Immature natural killer cell (primary cell): ENCODE data around the gene MFGE8. TPM values are rescaled to one million over a fixed set of nuclear protein-coding genes. Genes with fewer than 3 reads are reported as not detected.
"Not testable (repeated sequence)": the region's sequence is repeated elsewhere in the genome, so short reads cannot be mapped to it uniquely, and the experiment has no call there.

Source experiments
- DNase-seq, 3 donors: peaks; one replicate each; pipeline ENCODE4 v3.0.0; 2022; ENCODE audit warnings: mixed read lengths in 1 of 3
- H3K27ac Mint-ChIP-seq, 6 donors: one replicate each; pipeline ENCODE4 v1.8.0; 2020; ENCODE audit warnings: mixed read lengths in 6 of 6, mild to moderate bottlenecking in 5 of 6, inconsistent platforms in 4 of 6, moderate library complexity in 3 of 6
- H3K27me3 Mint-ChIP-seq, 3 donors: one replicate each; pipeline ENCODE4 v1.8.0; 2020 to 2021; ENCODE audit warnings: low read depth in 3 of 3, mild to moderate bottlenecking in 3 of 3, mixed read lengths in 3 of 3, moderate library complexity in 3 of 3, inconsistent platforms in 1 of 3
- H3K36me3 Mint-ChIP-seq, 3 donors: one replicate each; pipeline ENCODE4 v1.8.0; 2020; ENCODE audit warnings: mixed read lengths in 3 of 3, inconsistent platforms in 2 of 3, mild to moderate bottlenecking in 2 of 3
- H3K4me1 Mint-ChIP-seq, 2 donors: one replicate each; pipeline ENCODE4 v1.8.0; 2020; ENCODE audit warnings: inconsistent platforms in 2 of 2, mild to moderate bottlenecking in 2 of 2, mixed read lengths in 2 of 2, moderate library complexity in 1 of 2
- H3K4me3 Mint-ChIP-seq, 5 donors: one replicate each; pipeline ENCODE4 v1.8.0; 2020; ENCODE audit warnings: mild to moderate bottlenecking in 5 of 5, mixed read lengths in 5 of 5, inconsistent platforms in 3 of 5, moderate library complexity in 3 of 5
- H3K9me3 Mint-ChIP-seq, 6 donors: one replicate each; pipeline ENCODE4 v1.8.0; 2020; ENCODE audit warnings: mild to moderate bottlenecking in 6 of 6, mixed read lengths in 6 of 6, inconsistent platforms in 4 of 6, moderate library complexity in 3 of 6
- polyA plus RNA-seq, 3 donors: library from polyadenylated mRNA; unstranded; fragments of 300-500 nt; fragmentation: Illumina TruSeq; gene quantifications; one replicate each; pipeline ENCODE4 v1.2.3, GENCODE V29; 2021

The MFGE8 gene, protein sequence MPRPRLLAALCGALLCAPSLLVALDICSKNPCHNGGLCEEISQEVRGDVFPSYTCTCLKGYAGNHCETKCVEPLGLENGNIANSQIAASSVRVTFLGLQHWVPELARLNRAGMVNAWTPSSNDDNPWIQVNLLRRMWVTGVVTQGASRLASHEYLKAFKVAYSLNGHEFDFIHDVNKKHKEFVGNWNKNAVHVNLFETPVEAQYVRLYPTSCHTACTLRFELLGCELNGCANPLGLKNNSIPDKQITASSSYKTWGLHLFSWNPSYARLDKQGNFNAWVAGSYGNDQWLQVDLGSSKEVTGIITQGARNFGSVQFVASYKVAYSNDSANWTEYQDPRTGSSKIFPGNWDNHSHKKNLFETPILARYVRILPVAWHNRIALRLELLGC
- polyA plus RNA-seq = 1 to 10 TPM; 3.8 to 6.9 (median 4.4) TPM

DNA sequence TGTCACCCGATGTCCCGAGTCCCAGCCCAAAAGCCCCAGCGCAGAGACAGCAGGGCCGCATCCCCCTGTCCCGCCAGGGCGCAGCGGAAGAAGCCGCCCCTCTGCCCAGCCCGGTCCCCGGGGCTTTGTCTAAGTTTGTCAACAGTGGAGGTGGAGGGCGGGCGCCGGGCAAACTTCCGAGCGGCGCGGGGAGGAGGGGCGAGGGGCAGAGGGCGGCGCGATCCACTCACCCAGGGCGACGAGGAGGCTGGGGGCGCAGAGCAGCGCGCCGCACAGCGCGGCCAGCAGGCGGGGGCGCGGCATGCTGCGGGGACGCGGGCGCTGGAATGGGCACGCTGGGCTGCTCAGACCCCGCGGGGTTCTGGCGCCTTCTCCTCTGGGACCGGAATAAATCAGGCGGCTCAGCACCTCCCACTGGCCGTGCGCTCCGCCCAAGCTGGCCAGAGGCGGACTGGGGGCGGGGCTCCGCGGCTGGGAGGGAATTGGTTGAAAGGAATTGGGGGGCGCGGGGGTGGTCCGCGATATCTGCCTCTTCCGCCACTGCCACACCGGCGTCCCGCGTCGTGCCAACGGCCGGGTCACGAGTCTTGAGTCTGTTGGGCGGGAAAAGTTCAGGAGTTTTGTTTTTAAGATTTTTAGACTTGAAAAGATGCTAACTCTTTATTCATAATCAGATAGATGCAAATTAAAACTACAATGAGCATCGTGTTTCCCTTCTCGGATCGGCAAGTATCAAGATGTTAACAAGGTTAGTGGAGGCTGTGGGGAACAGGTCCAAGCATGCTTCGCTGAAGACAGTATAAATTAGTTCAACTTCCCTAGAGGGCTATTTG lies at the start of gene MFGE8:
Gene MFGE8 (minus strand): TSS at position 363 of the 833 bp plus-strand sequence. CDS start 60 bp downstream, at position 303.
- Mint-ChIP-seq H3K27ac (peak within 1 kb of the TSS in 5 of 6 donors; percentile 57 to 85 (median 67)), H3K4me1 (peaks cover 16 to 23% of the 10 kb centered on the region in 2 donors), H3K27me3 (peaks cover 0 to 5% (median 1%) of the 10 kb centered on the region in 3 donors), H3K36me3 (no peaks in the 10 kb centered on the region), H3K9me3 (no peaks in the 10 kb centered on the region), H3K4me3 (peak within 1 kb of the TSS; percentile 90 to 97 (median 96))
- DNase-seq = peak; percentile 63 to 67 (median 65)

DNA sequence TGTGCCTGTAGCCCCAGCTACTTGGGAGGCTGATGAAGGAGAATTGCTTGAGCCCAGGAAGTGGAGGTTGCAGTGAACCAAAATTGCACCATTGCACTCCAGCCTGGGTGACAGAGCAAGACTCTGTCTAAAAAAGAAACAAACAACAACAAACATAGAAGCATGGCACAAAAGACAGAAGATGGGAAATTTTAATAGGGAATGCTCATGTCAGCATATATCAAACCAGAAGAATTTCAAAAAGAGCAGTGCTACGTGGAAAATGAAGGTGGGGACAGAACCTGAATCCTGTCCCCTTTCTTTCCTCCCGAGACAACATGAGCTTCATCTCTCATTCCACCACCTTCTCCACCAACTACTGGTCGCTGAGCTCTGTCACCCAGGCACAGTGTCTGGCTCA lies 46.3 kb upstream of the MFGE8 start:
- peaks cover 4 to 7% (median 5%) of the 10 kb centered on the region in 6 donors for H3K9me3 Mint-ChIP-seq
- peaks cover 0 to 9% (median 3%) of the 10 kb centered on the region in 3 donors for H3K27me3 Mint-ChIP-seq
- no peak overlapping the region for H3K27ac Mint-ChIP-seq
- DNase-seq = no peak
- no peaks in the 10 kb centered on the region for H3K4me1 Mint-ChIP-seq
- no peak overlapping the region for H3K4me3 Mint-ChIP-seq
- H3K36me3 Mint-ChIP-seq = no peaks in the 10 kb centered on the region

DNA sequence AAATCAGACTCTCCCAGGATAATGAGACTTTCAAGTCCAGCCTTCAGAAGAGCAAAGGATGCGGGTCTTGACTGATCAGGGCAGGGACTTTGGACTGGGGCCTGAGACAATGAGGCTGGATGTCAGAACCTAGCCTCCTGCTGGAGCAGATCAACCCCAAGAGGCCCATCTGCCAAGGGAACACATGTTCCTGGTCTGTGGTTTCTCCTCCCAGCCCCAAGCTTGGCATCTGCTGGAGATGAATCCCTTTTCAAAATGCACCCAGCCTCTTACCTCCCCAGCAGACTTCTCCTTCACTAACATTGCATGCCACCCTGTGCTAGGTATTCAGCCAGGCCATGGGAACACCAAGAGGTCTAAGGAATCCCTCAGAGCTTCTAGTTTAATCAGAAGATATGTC lies 43.7 kb upstream of the MFGE8 start:
- H3K4me3 Mint-ChIP-seq = no peak overlapping the region
- no peaks in the 10 kb centered on the region for H3K4me1 Mint-ChIP-seq
- H3K9me3 Mint-ChIP-seq = no peaks in the 10 kb centered on the region
- peaks cover 0 to 3% (median 2%) of the 10 kb centered on the region in 3 donors for H3K27me3 Mint-ChIP-seq
- H3K27ac Mint-ChIP-seq = no peak overlapping the region
- no peaks in the 10 kb centered on the region for H3K36me3 Mint-ChIP-seq
- DNase-seq = no peak

DNA sequence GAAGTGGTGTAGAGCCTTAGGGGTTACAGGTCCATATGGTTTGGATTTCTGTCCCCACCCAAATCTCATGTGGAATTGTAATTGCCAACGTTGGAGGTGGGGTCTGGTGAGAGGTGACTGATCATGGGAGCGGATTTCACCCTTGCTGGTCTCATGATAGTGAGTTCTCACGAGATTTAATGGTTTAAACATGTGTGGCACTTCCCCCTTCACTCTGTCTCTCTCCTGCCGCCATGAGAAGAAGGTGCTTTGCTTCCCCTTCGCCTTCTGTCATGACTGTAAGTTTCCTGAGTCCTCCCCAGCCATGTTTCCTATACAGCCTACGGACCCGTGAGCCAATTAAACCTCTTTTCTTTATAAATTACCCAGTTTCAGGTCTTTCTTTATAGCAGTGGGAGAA lies 43.1 kb upstream of the MFGE8 start:
- Mint-ChIP-seq H3K27me3 (peaks cover 0 to 3% (median 3%) of the 10 kb centered on the region in 3 donors), H3K9me3 (no peaks in the 10 kb centered on the region), H3K4me1 (no peaks in the 10 kb centered on the region), H3K4me3 (no peak overlapping the region), H3K27ac (no peak overlapping the region), H3K36me3 (no peaks in the 10 kb centered on the region)
- DNase-seq = no peak

DNA sequence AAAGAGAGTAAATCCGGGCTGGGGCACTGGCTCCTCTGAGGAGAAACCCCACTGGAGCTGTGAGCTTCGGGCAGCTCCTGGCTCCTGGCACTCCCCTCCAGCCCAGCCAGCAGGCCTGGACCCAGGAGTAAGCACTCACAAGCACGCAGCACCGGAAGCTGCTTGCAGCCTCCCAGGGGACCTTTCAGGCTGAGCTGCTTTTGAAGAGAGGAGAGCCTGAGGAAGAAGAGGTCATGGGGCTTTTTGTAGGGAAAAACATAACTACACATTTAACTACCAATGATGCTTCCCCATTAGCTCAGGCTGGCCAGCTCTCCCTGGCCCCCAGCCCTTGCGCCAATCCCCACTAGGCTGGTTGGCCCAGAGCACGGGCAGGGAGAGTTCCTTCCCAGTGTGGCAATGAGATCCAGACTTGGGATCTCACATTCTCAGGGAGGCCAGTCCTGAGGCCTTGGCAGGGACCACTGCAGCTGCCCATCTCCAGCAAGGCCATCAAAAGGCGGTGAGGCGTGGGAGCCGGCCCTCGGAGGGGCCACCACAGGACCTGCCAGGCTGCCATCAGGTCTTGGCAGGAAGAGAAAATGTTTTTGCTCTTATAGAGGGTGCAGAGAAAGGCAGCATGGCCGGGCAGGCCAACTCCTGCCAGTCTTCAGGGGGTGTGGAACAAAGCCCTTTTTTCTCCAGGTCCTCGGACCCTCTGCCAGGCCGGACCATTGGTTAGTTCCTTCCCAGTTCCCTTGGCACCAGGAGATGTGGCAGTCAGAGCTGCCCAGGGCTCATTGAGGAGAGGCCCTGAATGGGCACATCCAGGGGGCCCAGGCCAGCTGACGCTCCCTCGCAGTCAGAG lies 41.5 kb upstream of the MFGE8 start:
- Mint-ChIP-seq H3K4me3 (no peak overlapping the region), H3K27me3 (peaks cover 0 to 4% (median 3%) of the 10 kb centered on the region in 3 donors), H3K36me3 (no peaks in the 10 kb centered on the region), H3K4me1 (no peaks in the 10 kb centered on the region), H3K9me3 (no peaks in the 10 kb centered on the region), H3K27ac (no peak overlapping the region)
- DNase-seq = no peak

DNA sequence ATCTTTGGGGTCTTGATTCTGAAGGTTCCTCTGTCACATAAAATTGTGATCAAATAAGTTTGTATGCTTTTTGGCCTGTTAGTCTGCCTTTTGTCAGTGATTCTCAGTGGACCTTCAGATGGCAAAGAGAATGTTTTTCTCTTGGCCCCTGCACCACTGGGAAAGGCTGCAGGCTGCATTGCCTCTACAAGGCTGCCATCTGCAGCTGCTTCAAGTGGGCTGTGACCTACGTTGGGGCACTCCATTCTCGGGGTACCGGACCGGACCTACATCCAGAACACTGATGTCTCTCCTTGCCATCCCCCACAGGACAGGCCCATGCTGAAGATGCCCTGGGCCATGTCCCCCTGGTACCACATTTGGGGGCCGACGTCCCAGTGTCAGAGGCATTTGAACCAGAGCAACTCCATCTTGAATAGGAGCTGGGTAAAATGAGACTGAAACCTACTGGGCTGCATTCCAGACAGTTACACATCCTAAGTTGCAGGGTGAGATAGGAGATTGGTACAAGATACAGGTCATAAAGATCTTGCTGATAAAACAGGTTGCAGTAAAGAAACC lies 37.5 kb upstream of the MFGE8 start:
- Mint-ChIP-seq H3K36me3 (no peaks in the 10 kb centered on the region), H3K4me3 (no peak overlapping the region), H3K9me3 (no peaks in the 10 kb centered on the region), H3K4me1 (no peaks in the 10 kb centered on the region), H3K27me3 (peaks cover 0 to 4% (median 3%) of the 10 kb centered on the region in 3 donors), H3K27ac (no peak overlapping the region)
- no peak for DNase-seq

DNA sequence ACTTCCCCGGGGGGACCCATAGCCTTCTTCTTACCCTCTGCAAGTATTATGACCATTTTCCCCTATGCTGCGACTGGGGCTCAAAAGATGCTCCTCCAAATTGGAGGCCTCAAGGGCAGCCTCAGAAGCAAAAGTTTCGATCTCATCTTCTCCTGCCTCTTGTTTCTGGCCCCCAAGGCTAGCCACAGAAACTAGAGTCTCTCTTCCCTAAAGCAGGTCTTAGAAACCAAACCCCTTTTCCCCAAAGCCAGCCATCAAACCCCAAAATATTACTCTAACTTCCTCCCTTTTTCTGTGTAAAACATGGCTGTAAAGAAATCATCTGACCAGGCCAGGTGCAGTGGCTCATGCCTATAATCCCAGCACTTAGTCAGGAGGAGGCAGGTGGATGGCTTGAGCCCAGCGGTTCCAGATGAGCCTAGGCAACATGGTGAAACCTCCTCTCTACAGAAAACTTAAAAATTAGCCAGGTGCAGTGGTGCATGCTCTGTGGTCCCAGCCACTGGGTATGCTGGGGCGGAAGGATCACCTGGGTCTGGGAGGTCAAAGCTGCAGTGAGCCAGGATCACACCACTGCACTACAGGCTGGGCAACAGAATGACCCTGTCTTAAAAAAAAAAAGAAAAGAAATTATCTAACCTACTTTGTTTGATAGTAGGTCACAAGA lies 36.7 kb upstream of the MFGE8 start:
- no peaks in the 10 kb centered on the region for H3K4me1 Mint-ChIP-seq
- peaks cover 0 to 4% (median 0%) of the 10 kb centered on the region in 3 donors for H3K27me3 Mint-ChIP-seq
- H3K27ac Mint-ChIP-seq = no peak overlapping the region
- DNase-seq = no peak
- no peaks in the 10 kb centered on the region for H3K9me3 Mint-ChIP-seq
- no peak overlapping the region for H3K4me3 Mint-ChIP-seq
- no peaks in the 10 kb centered on the region for H3K36me3 Mint-ChIP-seq

DNA sequence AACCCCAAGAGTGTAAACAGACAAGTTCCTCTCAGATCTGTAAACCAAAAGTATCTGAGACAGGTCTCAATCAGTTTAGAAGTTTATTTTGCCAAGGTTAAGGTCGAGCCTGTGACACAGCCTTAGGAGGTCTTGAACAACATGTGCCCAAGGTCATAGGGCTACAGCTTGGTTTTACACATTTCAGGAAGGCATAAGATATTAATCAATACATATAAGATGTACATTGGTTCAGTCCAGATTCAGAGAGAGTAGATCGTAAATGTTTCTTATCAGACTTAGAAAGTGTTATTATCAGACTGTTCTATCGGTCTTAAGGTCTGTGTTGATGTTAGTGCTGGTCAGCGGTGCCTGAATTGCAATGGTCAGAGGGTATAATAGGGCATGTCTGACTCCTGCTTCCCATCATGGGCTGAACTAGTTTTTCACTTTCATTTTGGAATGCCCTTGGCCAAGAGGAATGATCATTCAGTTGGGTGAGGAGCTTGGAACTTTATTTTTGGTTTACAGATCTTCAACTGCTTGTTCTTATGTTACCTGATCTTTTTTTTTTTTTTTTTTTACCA lies 27.0 kb upstream of the MFGE8 start:
- no peaks in the 10 kb centered on the region for H3K9me3 Mint-ChIP-seq
- no peaks in the 10 kb centered on the region for H3K4me1 Mint-ChIP-seq
- no peaks in the 10 kb centered on the region for H3K36me3 Mint-ChIP-seq
- H3K4me3 Mint-ChIP-seq = no peak overlapping the region
- no peak for DNase-seq
- H3K27ac Mint-ChIP-seq = no peak overlapping the region
- H3K27me3 Mint-ChIP-seq = peaks cover 0 to 4% (median 3%) of the 10 kb centered on the region in 3 donors

DNA sequence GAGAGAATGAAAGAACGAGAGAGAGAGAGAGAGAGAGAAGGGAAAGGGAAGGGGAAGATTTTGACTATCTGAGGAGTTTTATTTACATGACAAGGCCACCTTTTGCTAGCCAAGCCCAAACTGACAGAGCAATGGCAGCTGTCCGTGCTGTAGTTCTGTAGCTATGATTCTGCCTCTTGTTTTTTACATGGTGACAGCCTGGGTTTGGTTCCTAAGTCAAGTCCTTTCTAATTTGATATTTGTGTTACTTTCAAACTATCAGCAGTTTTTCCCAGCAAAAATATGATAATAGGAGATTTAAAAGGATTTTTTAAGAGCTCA lies 26.3 kb upstream of the MFGE8 start:
- Mint-ChIP-seq H3K4me1 (no peaks in the 10 kb centered on the region), H3K27me3 (peaks cover 0 to 4% (median 3%) of the 10 kb centered on the region in 3 donors)

DNA sequence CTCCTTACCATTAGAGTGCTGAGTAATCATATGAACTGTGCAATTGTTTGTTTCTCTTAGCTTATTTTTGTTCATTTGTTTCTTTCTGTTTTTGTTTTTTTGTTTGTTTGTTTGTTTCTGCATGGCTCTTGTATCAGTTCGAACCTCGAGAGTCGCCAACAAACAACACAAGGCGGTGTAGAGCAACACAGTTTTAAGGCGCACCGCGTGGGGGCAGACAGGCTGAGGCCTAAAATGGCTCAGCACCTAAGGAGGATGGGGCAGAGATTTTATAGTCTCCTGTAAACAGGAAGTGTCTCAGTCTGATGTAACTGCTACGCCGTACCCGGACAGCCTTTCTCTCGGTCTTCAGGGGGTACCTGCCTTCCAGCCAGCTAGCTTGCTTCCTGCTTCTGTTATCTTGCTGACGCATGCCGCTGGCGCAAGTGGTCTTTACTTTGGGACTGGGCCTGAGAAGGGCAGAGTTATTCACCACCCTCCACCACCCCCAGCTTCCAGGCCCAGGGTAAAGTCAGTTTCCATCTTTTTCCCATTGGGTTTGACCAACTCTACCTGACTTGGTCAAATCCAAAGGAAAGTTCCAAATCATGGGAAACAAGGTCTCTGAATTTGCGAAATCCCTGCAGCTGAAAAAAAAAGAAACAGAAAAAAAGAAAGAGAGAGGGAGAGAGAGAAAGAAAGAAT lies 25.8 kb upstream of the MFGE8 start:
- Mint-ChIP-seq H3K9me3 (peaks cover 0 to 9% (median 0%) of the 10 kb centered on the region in 6 donors), H3K27me3 (peaks cover 0 to 4% (median 3%) of the 10 kb centered on the region in 3 donors), H3K36me3 (no peaks in the 10 kb centered on the region), H3K27ac (no peak overlapping the region), H3K4me1 (no peaks in the 10 kb centered on the region), H3K4me3 (no peak overlapping the region)
- no peak for DNase-seq

More for the DNA sequence above, 26.3 kb upstream of the MFGE8 start:
- no peak for DNase-seq
- Mint-ChIP-seq H3K9me3 (peaks cover 0 to 4% (median 0%) of the 10 kb centered on the region in 6 donors), H3K36me3 (no peaks in the 10 kb centered on the region), H3K27ac (no peak overlapping the region), H3K4me3 (no peak overlapping the region)

DNA sequence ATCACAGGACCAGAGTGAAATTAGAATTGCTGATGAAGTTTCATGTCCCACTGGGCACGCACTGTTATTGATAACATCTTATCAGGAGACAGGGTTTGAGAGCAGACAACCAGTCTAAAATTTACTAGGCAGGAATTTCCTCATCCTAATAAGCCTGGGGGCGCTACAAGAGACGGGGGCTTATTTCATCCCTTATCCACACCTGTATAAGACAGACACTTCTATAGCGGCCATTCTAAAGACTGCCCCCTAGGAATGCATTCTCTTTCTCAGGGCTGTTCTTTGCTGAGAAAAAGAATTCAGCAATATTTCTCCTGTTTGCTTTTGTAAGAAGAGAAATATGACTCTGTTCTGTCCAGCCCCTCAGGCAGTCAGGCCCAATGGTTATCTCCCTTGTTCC lies 21.3 kb upstream of the MFGE8 start:
- DNase-seq, H3K27me3 Mint-ChIP-seq, H3K4me3 Mint-ChIP-seq, H3K4me1 Mint-ChIP-seq, H3K27ac Mint-ChIP-seq, H3K36me3 Mint-ChIP-seq: not testable (repeated sequence)
- H3K9me3 Mint-ChIP-seq = peaks cover 0 to 10% (median 0%) of the 10 kb centered on the region in 6 donors

DNA sequence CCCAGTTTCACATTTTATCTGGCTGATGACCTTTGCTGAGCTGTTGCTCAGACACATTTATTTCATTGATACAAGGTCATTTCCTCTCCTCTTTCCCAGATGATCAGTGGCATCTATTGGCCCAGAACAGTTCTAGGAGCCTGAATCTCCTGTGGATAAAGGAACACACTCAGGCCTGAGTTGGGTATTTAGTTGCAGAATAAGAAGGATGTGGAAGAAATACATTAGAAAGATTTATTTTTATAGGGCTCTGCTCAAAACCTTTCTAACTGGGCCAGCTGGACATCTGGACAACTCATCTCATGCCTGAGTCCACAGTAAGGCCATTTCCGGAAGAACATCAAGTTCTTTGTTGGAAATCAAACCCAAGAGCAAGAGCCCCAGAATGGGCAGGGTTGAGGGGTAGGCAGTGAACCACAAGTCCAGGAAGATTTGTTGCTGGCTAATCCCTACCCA lies 19.7 kb upstream of the MFGE8 start:
- no peak overlapping the region for H3K4me3 Mint-ChIP-seq
- no peaks in the 10 kb centered on the region for H3K36me3 Mint-ChIP-seq
- DNase-seq = no peak
- peaks cover 0 to 10% (median 0%) of the 10 kb centered on the region in 6 donors for H3K9me3 Mint-ChIP-seq
- H3K4me1 Mint-ChIP-seq = no peaks in the 10 kb centered on the region
- no peak overlapping the region for H3K27ac Mint-ChIP-seq
- peaks cover 5 to 12% (median 9%) of the 10 kb centered on the region in 3 donors for H3K27me3 Mint-ChIP-seq
